HepG2 (cell line): ENCODE data around the gene SLC16A5. TPM values are rescaled to one million over a fixed set of nuclear protein-coding genes. Genes with fewer than 3 reads are reported as not detected.

ENCODE experiments used
- ELF3 ChIP-seq: IDR thresholded peaks from 2 replicates; pipeline ENCODE4 v1.6.1; 2016; ENCODE audit warnings: missing genetic modification reagents, missing compliant biosample characterization
- GATAD2A ChIP-seq: IDR thresholded peaks from 2 replicates; pipeline ENCODE4 v1.6.1; 2016
- HNRNPL ChIP-seq: fragments of 200-400 bp; formaldehyde crosslinking; IDR thresholded peaks from 2 replicates; pipeline ENCODE4 v1.6.1; 2017; ENCODE audit warnings: mild to moderate bottlenecking, low read depth, low read length
- MYPOP ChIP-seq: sonication (generic); formaldehyde crosslinking; IDR thresholded peaks from 2 replicates; pipeline ENCODE4 v1.8.1; 2023; ENCODE audit warnings: mild to moderate bottlenecking, moderate library complexity, missing genetic modification reagents
- NR2F1 ChIP-seq, 2 experiments: fragments of 450-650 bp in 1 of 2; formaldehyde crosslinking in 1 of 2; IDR thresholded peaks; 2 replicates each; pipeline versions ENCODE4 v1.5.0 to v1.6.1; 2016 to 2020; ENCODE audit warnings: mild to moderate bottlenecking in 1 of 2, missing compliant biosample characterization in 1 of 2, missing genetic modification reagents in 1 of 2, moderate library complexity in 1 of 2
- RARA ChIP-seq: IDR thresholded peaks from 2 replicates; pipeline ENCODE4 v1.6.1; 2016; ENCODE audit warnings: missing genetic modification reagents, missing compliant biosample characterization
- RFX5 ChIP-seq: IDR thresholded peaks from 2 replicates; pipeline ENCODE4 v1.6.1; 2011; ENCODE audit warnings: low read depth, low read length, improper control_type of control experiment
- SAP130 ChIP-seq: IDR thresholded peaks from 2 replicates; pipeline ENCODE4 v1.6.1; 2016; ENCODE audit warnings: low read depth
- SKIL ChIP-seq: sonication (generic); formaldehyde crosslinking; IDR thresholded peaks from 2 replicates; pipeline ENCODE4 v1.8.0; 2022; ENCODE audit warnings: missing genetic modification reagents, mild to moderate bottlenecking, moderate library complexity, borderline replicate concordance
- SMAD1 ChIP-seq: sonication (generic); formaldehyde crosslinking; IDR thresholded peaks from 2 replicates; pipeline ENCODE4 v1.4.0; 2020; ENCODE audit warnings: missing genetic modification reagents, low read depth, mild to moderate bottlenecking, borderline replicate concordance
- SNAI1 ChIP-seq: sonication (generic); formaldehyde crosslinking; IDR thresholded peaks from 2 replicates; pipeline ENCODE4 v1.5.0; 2020; ENCODE audit warnings: mild to moderate bottlenecking, missing genetic modification reagents, borderline replicate concordance
- SP4 ChIP-seq: sonication (generic); formaldehyde crosslinking; IDR thresholded peaks from 2 replicates; pipeline ENCODE4 v1.8.1; 2023; ENCODE audit warnings: mild to moderate bottlenecking, missing genetic modification reagents
- THRA ChIP-seq: sonication (generic); formaldehyde crosslinking; IDR thresholded peaks from 2 replicates; pipeline ENCODE4 v1.4.0; 2020; ENCODE audit warnings: missing genetic modification reagents, borderline replicate concordance
- ZGPAT ChIP-seq: IDR thresholded peaks from 2 replicates; pipeline ENCODE4 v1.6.1; 2016; ENCODE audit warnings: mild to moderate bottlenecking
- ZNF234 ChIP-seq: sonication (generic); formaldehyde crosslinking; conservative IDR thresholded peaks from 2 replicates; pipeline ENCODE4 v1.5.1; 2020; ENCODE audit warnings: mild to moderate bottlenecking, missing genetic modification reagents
- ZNF276 ChIP-seq: sonication (generic); formaldehyde crosslinking; IDR thresholded peaks from 2 replicates; pipeline ENCODE4 v1.4.0; 2020; ENCODE audit warnings: mild to moderate bottlenecking, low read depth, missing genetic modification reagents
- ZNF567 ChIP-seq: sonication (generic); formaldehyde crosslinking; IDR thresholded peaks from 2 replicates; pipeline ENCODE4 v1.8.1; 2023; ENCODE audit warnings: mild to moderate bottlenecking, missing genetic modification reagents, borderline replicate concordance
- ZNF605 ChIP-seq: sonication (generic); formaldehyde crosslinking; IDR thresholded peaks from 2 replicates; pipeline ENCODE4 v1.8.0; 2022; ENCODE audit warnings: mild to moderate bottlenecking, missing genetic modification reagents
- ZNF879 ChIP-seq: sonication (generic); formaldehyde crosslinking; IDR thresholded peaks from 2 replicates; pipeline ENCODE4 v1.8.1; 2023; ENCODE audit warnings: missing genetic modification reagents
- polyA plus RNA-seq, 8 experiments: library from polyadenylated mRNA; depleted of rRNA in 3 of 8; stranded (reverse) in 7 of 8; unstranded in 1 of 8; fragments of >200 nt; fragmentation: Illumina TruSeq in 4 of 8; extraction: Trizol in 4 of 8; gene quantifications; 2 replicates each; pipeline versions ENCODE4 v1.2.1 to v1.2.3, GENCODE V29; 2011 to 2016; ENCODE audit warnings: low read depth in 4 of 8, missing spikeins in 1 of 8, mixed read lengths in 1 of 8; ENCODE audit not compliant: insufficient read depth in 1 of 8
- total RNA-seq, 5 experiments: library from RNA; depleted of rRNA; stranded (reverse); fragments of >200 nt; fragmentation: Illumina TruSeq; extraction: Trizol; gene quantifications; 2 replicates each; pipeline ENCODE4 v1.2.3, GENCODE V29; 2016; ENCODE audit warnings: low read depth in 1 of 5

Gene SLC16A5
- total and polyA plus RNA-seq, 2 of the 13 experiments (the other 11 are each of a cell fraction or from before 2014, with no cell fraction given): 0.69 to 5.6 TPM

- TF ChIP-seq NR2F1 (CRISPR knock-in tag; IDR thresholded peaks at IDR 0.05): peak in 1 of 2 experiments; percentile 73; a peak in 2 of 4 replicates
- TF ChIP-seq HNRNPL: 0 out of 2 replicates have a peak, but pooled peaks have one; percentile 27
- TF ChIP-seq ZGPAT: no peak
- TF ChIP-seq SP4 (CRISPR knock-in tag): peak; percentile 41; the same call in 1 of the 2 replicates
- TF ChIP-seq GATAD2A (CRISPR knock-in tag): peak; percentile 60; the same call in 1 of the 2 replicates
- TF ChIP-seq THRA (CRISPR knock-in tag): peak; percentile 23; the same call in 1 of the 2 replicates
- 0 out of 2 replicates have a peak, but pooled peaks have one; percentile 43 for TF ChIP-seq ELF3 (CRISPR knock-in tag)
- no peak for TF ChIP-seq ZNF234 (CRISPR knock-in tag)
- TF ChIP-seq SAP130 (CRISPR knock-in tag): peak; percentile 84
- TF ChIP-seq ZNF276: no peak
- TF ChIP-seq SMAD1 (CRISPR knock-in tag): peak; percentile 57; the same call in 1 of the 2 replicates
- TF ChIP-seq ZNF567 (CRISPR knock-in tag): 0 out of 2 replicates have a peak, but pooled peaks have one; percentile 26
- peak; percentile 79 for TF ChIP-seq RARA (CRISPR knock-in tag)
- TF ChIP-seq SNAI1 (CRISPR knock-in tag): 0 out of 2 replicates have a peak, but pooled peaks have one; percentile 46
- no peak for TF ChIP-seq ZNF879 (CRISPR knock-in tag)
- peak; percentile 45; the same call in 1 of the 2 replicates for TF ChIP-seq SKIL (CRISPR knock-in tag)
- 0 out of 2 replicates have a peak, but pooled peaks have one; percentile 3 for TF ChIP-seq RFX5
- no peak for TF ChIP-seq MYPOP (CRISPR knock-in tag)
- TF ChIP-seq ZNF605: peak; percentile 49; the same call in 1 of the 2 replicates
Measured at GRCh38 chr17:75088465-75089417, 987 bp downstream of the SLC16A5 start (continued).
